Cardiac septum (tissue), 1 donor: ENCODE measurements around the gene THAP6. TPM values are rescaled to one million over a fixed set of nuclear protein-coding genes. Genes with fewer than 3 reads are reported as not detected.
"Not testable (repeated sequence)": the region's sequence is repeated elsewhere in the genome, so short reads cannot be mapped to it uniquely, and the experiment has no call there.

Experiments used
- DNase-seq: peaks from one replicate; pipeline ENCODE4 v3.0.0-alpha.2; 2020; ENCODE audit warnings: low spot score
- intact Hi-C: fragments of 100-400 bp; cut with DNase I; formaldehyde crosslinking; loops from one replicate; pipeline ENCODE4 v1.14.0; 2022
- long read RNA-seq: library from polyadenylated mRNA; unstranded; transcript quantifications from one replicate; pipeline ENCODE4 v2.0.0, GENCODE V29; 2021
- total RNA-seq: library from RNA; stranded (reverse); fragmentation: NEBNext Ultra II Directional; extraction: Animal tissue kit (Norgen Biotek cat#: 25700); gene quantifications from one replicate; pipeline ENCODE4 v1.2.1, GENCODE V29; 2021
- donor health status: DM: no; HTN: no; CAD: no.

The THAP6 gene, protein sequence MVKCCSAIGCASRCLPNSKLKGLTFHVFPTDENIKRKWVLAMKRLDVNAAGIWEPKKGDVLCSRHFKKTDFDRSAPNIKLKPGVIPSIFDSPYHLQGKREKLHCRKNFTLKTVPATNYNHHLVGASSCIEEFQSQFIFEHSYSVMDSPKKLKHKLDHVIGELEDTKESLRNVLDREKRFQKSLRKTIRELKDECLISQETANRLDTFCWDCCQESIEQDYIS
- 22.6 TPM for total RNA-seq
- long read RNA-seq, transcript THAP6-201 (5 exons, 3,549 nt), result major isoform, 14 of 26 reads
- long read RNA-seq, partial matches to known transcripts, result 0 of 26 reads
- long read RNA-seq, other reads (novel, unspliced or antisense), result 9 of 26 reads

- peak; percentile 99 for DNase-seq
- intact Hi-C loops, result loop anchor here (10.0 kb wide), 2 partner anchors 210 to 580 kb away; partner anchors contain the start of genes PARM1 and USO1
Observed at GRCh38 chr4:75514131-75514948, at the start of gene THAP6, which contains the start of gene RCHY1. TSS of gene THAP6 (plus strand) at chr4:75514473. CDS start at chr4:75515453, 980 bp downstream. TSS of gene RCHY1 (minus strand) at chr4:75514403. CDS start at chr4:75514286, 117 bp downstream.

DNA sequence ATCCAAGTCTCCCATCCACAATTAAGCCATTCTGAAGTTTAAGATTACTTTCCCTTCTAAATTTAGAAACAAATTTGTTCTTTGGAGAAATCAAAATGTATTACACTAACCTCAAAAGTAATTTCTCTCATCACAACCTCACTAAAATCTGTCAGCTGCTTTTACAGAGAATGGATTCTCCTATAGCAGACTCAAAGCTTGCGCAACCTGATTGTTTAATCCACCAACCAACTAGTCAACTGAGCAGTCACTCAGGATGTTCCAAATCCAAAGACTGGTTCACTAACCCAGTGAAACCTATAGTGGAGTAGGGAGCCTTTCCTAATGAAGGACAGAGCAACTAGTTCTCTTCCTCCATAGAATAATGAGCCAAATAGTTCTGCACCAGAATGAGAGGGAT lies 44.4 kb upstream of the THAP6 start:
- no peak for DNase-seq
- intact Hi-C loops, result no loop called here

GRCh38 chr4:75470738-75471137 lies 43.5 kb upstream of the THAP6 start:
- intact Hi-C loops, result no loop called here
- DNase-seq, result no peak

GRCh38 chr4:75477201-75477600 lies 37.1 kb upstream of the THAP6 start:
- intact Hi-C loops, result no loop called here
- DNase-seq, result no peak

DNA sequence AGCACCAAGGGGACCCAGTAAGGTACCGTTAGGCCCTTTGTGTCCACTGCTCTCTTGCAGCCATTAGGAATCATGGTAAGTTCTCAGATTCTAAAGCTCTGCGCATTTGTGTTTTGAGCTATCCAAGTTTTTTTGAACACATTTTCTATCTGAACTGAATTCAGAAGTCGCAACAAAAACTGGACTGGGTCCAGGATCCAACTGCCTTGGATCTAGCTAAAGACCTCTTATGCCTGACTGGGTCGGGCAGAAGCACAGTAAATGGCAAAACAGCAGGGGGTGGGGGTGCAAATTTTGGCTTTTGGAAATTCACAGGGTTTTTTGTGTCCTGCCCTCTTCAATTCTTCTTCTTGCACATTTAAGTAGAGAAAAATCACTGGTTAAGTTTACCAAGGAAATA lies 30.1 kb upstream of the THAP6 start:
- intact Hi-C loops, result loop anchor here (10.0 kb wide), 1 partner anchor 609 kb away; no protein-coding TSS in a partner anchor
- no peak for DNase-seq

GRCh38 chr4:75490155-75490554 lies 24.1 kb upstream of the THAP6 start:
- intact Hi-C loops, result no loop called here
- DNase-seq, result no peak

GRCh38 chr4:75494563-75494962 lies 19.7 kb upstream of the THAP6 start:
- DNase-seq, result no peak
- intact Hi-C loops, result no loop called here

GRCh38 chr4:75495476-75495875 lies 18.8 kb upstream of the THAP6 start:
- intact Hi-C loops, result no loop called here
- DNase-seq, result no peak

DNA sequence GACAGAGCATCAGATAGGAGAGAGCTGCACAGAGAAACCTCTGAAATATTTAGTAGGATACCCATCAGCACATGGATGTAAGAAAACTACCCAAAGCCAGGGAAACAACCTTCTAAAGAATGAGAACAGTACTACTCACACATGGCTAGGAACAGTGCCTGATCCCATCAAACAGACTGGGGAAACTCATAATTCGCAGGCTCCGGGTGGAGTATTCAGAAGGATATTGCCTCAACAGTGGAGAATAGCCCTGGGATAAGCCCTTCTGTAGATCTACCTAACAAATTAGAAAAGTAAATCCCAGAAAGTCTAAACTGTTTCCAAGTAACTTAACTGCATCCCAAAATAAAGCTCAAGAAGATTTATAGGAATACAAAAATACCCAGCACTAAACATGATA lies 17.9 kb upstream of the THAP6 start:
- no peak for DNase-seq
- intact Hi-C loops, result no loop called here

GRCh38 chr4:75497133-75497532 lies 17.1 kb upstream of the THAP6 start:
- no peak for DNase-seq
- intact Hi-C loops, result no loop called here

GRCh38 chr4:75498041-75498440 lies 16.2 kb upstream of the THAP6 start:
- no peak for DNase-seq
- intact Hi-C loops, result no loop called here

- DNase-seq, result no peak
- intact Hi-C loops, result no loop called here
Observed at GRCh38 chr4:75499900-75500299, 14.4 kb upstream of the THAP6 start.

DNA sequence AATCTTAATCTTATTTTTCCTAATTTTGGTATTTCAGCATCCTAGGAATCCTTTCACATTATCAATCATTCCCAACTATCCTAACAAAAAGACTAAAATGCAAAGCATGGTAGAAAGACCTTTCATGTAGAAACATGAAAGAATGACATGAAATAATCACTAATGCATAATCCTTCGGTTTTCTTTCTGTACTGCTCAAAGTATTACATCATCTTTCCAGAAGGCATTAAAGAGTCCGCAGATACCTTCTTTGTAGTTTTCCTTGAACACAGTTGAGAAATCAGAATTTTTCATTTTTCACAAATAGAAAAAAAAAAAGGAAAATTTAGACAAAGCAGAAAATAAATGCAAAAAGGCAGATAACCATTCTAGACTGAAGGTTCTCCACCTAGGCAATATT lies 11.6 kb upstream of the THAP6 start:
- intact Hi-C loops, result no loop called here
- no peak for DNase-seq

GRCh38 chr4:75505630-75506029 lies 8.6 kb upstream of the THAP6 start:
- intact Hi-C loops, result no loop called here

DNA sequence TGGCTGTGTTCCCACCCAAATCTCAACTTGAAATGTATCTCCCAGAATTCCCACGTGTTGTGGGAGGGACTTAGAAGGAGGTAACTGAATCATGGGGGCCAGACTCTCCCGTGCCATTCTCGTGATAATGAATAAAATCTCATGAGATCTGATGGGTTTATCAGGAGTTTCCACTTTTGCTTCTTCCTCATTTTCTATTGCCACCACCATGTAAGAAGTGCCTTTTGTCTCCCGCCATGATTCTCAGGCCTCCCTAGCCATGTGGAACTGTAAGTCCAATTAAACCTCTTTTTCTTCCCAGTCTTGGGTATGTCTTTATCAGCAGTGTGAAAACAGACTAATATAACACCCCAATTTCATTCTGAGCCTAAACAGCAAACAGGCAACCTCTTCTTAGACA lies 4.7 kb upstream of the THAP6 start:
- DNase-seq, intact Hi-C loops: not testable (repeated sequence)

More at GRCh38 chr4:75505630-75506029, 8.6 kb upstream of the THAP6 start:
- no peak for DNase-seq

GRCh38 chr4:75511841-75512240 lies 2.4 kb upstream of the THAP6 start:
- intact Hi-C loops, result loop anchor here (10.0 kb wide), 2 partner anchors 213 to 577 kb away; partner anchors contain the start of genes PARM1 and USO1
- no peak for DNase-seq

GRCh38 chr4:75512386-75513211 lies 1.7 kb upstream of the THAP6 start:
- intact Hi-C loops, result loop anchor here (10.0 kb wide), 2 partner anchors 212 to 578 kb away; partner anchors contain the start of genes PARM1 and USO1
- DNase-seq, result no peak

DNA sequence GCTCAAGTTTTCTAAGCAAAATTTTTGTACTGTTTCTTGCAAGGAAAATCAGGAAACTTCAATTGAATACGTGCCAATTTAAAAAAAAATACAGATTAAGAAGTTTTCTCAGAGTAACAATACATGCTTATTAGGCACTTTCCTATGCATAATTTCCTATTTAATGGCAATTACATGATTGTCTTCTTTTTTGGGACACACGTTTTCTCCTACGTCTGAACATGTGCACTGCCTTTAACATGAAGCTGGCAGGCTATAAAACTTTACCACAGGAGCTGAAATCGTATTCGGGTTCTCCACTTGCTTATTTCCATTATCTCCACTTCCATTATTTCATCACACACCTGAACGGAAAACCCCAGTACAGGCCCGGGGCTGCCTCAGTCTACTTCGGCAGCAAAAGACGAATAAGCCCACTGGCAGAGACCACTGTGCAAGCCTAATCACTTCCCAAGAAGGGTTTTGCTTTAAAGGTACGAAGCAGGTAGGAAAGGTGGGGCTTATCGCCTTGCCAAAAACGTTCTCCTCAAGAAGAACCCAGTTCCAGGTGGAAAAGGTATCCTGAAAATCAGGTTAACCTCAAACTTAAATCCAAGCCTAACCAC lies 645 bp upstream of the THAP6 start:
- no peak for DNase-seq

More for the DNA sequence above, 645 bp upstream of the THAP6 start:
- intact Hi-C loops, result loop anchor here (10.0 kb wide), 2 partner anchors 211 to 579 kb away; partner anchors contain the start of genes PARM1 and USO1
